Aorta (tissue), 5 donors: ENCODE data around the gene EFCAB12. TPM values are rescaled to one million over a fixed set of nuclear protein-coding genes. Genes with fewer than 3 reads are reported as not detected.
A peak's percentile ranks its signal among the peaks of the same experiment; 100 is the strongest.

ENCODE experiments used
- ATAC-seq: fragments of 200-7000 bp; cut with Tn5 transposase; one replicate; pipeline ENCODE4 v1.9.1; 2022; ENCODE audit warnings: moderate library complexity; ENCODE audit not compliant: low FRiP score
- DNase-seq, 2 donors: peaks; one replicate each; pipeline ENCODE4 v3.0.0-alpha.2; 2020
- H3K27ac ChIP-seq, 2 donors: one replicate each; pipeline ENCODE4 v1.5.1; 2013; ENCODE audit warnings: low read length in 2 of 2, mild to moderate bottlenecking in 2 of 2, moderate library complexity in 2 of 2, control low read depth in 1 of 2, inconsistent platforms in 1 of 2, low read depth in 1 of 2
- H3K27me3 ChIP-seq, 2 donors: one replicate each; pipeline ENCODE4 v1.6.1; 2013; ENCODE audit warnings: control low read depth in 1 of 2, low read length in 1 of 2, mild to moderate bottlenecking in 1 of 2, moderate library complexity in 1 of 2; ENCODE audit not compliant: insufficient read depth in 2 of 2, control insufficient read depth in 1 of 2
- H3K36me3 ChIP-seq, 2 donors: one replicate each; pipeline ENCODE4 v1.6.1; 2013; ENCODE audit warnings: control low read depth in 1 of 2, low read length in 1 of 2, mild to moderate bottlenecking in 1 of 2; ENCODE audit not compliant: insufficient read depth in 2 of 2, control insufficient read depth in 1 of 2
- H3K4me1 ChIP-seq, 2 donors: one replicate each; pipeline ENCODE4 v1.6.1; 2013; ENCODE audit warnings: low read length in 2 of 2, control low read depth in 1 of 2, mild to moderate bottlenecking in 1 of 2, moderate library complexity in 1 of 2; ENCODE audit not compliant: insufficient read depth in 2 of 2, control insufficient read depth in 1 of 2
- H3K4me3 ChIP-seq, 2 donors: one replicate each; pipeline ENCODE4 v1.5.1; 2013; ENCODE audit warnings: low read length in 2 of 2, control low read depth in 1 of 2, mild to moderate bottlenecking in 1 of 2
- H3K9me3 ChIP-seq: one replicate; pipeline ENCODE4 v1.6.1; 2013; ENCODE audit warnings: mild to moderate bottlenecking, low read length; ENCODE audit not compliant: control insufficient read depth
- WGBS, 2 donors: extraction: QIAGEN DNeasy Blood & Tissue Kit; methylation state at CpG; one replicate each; pipeline ENCODE4 v1.1.7; 2013; 5-methylcytosine and 5-hydroxymethylcytosine counted together
- intact Hi-C, 2 donors: fragments of 100-400 bp; cut with DNase I; formaldehyde crosslinking; loops; one replicate each; pipeline versions ENCODE4 v1.14.2 to v1.15.0; 2022
- long read RNA-seq, 2 donors: library from polyadenylated mRNA; unstranded; transcript quantifications; one replicate each; pipeline ENCODE4 v2.0.0, GENCODE V29; 2020 to 2021
- polyA plus RNA-seq, 2 donors: library from polyadenylated mRNA; stranded (reverse); fragments of 200-250 nt; gene quantifications; one replicate each; pipeline ENCODE4 v1.2.3, GENCODE V29; 2013
- total RNA-seq, 2 donors: library from RNA; stranded (reverse); fragmentation: NEBNext Ultra II Directional; extraction: Animal tissue kit (Norgen Biotek cat#: 25700); gene quantifications; one replicate each; pipeline ENCODE4 v1.2.1, GENCODE V29; 2021
- donor health status: healthy with polysubstance abuse.
- donor health status: Bipolar disorder and iron deficiency.
- donor health status: DM: no; HTN: no; CAD: no.
- donor health status: DM: no; HTN: no; CAD: no.
- donor health status: DM: yes; HTN: yes; CAD: no.

EFCAB12 gene
- under 1 TPM; 0.10 to 0.36 TPM for total RNA-seq
- under 1 TPM in 1 of 2 donors, not detected in 1; 0.25 TPM for polyA plus RNA-seq
- long read RNA-seq, donor 1, partial matches to known transcripts = 0 of 3 reads
- long read RNA-seq, donor 1, other reads (novel, unspliced or antisense) = 3 of 3 reads
- long read RNA-seq, donor 2 = 0 reads

GRCh38 chr3:129428376-129429079, at the start of gene EFCAB12:
Gene EFCAB12, minus strand, starts transcription at chr3:129428636. Its CDS starts 148 bp downstream, at chr3:129428488.
- H3K4me1 ChIP-seq = no peaks in the 10 kb centered on the region
- H3K4me3 ChIP-seq = no peak within 1 kb of the TSS
- no peak within 1 kb of the TSS for H3K27ac ChIP-seq
- ATAC-seq (peak; percentile 98), DNase-seq (peak; percentile 98 to 99)
- intact Hi-C loops = no loop called here
- H3K9me3 ChIP-seq = no peaks in the 10 kb centered on the region
- peaks cover 2 to 7% of the 10 kb centered on the region in 2 donors for H3K36me3 ChIP-seq
- no peaks in the 10 kb centered on the region for H3K27me3 ChIP-seq
- WGBS, 2 donors = 1% methylated on average over 42 of the region's 42 CpGs

GRCh38 chr3:129476586-129476985, 48.1 kb upstream of the EFCAB12 start:
- intact Hi-C loops = no loop called here
- H3K36me3 ChIP-seq = peaks cover 3 to 8% of the 10 kb centered on the region in 2 donors

GRCh38 chr3:129475863-129476262, 47.4 kb upstream of the EFCAB12 start:
- DNase-seq = no peak
- 97 to 98% methylated on average over 3 of the region's 3 CpGs for WGBS, 2 donors
- Histone ChIP-seq H3K9me3 (no peaks in the 10 kb centered on the region), H3K4me3 (no peak overlapping the region), H3K27me3 (no peaks in the 10 kb centered on the region), H3K27ac (no peak overlapping the region), H3K36me3 (peaks cover 3 to 10% of the 10 kb centered on the region in 2 donors), H3K4me1 (peaks cover 0 to 2% of the 10 kb centered on the region in 2 donors)
- intact Hi-C loops = no loop called here
- no peak for ATAC-seq

More at GRCh38 chr3:129476586-129476985, 48.1 kb upstream of the EFCAB12 start:
- Histone ChIP-seq H3K4me3 (no peak overlapping the region), H3K27ac (no peak overlapping the region), H3K27me3 (no peaks in the 10 kb centered on the region), H3K4me1 (no peaks in the 10 kb centered on the region), H3K9me3 (no peaks in the 10 kb centered on the region)
- 83 to 91% methylated on average over 6 of the region's 6 CpGs for WGBS, 2 donors
- DNase-seq (no peak), ATAC-seq (no peak)

- intact Hi-C loops = no loop called here
- ATAC-seq = no peak
- H3K4me1 ChIP-seq = peaks cover 0 to 2% of the 10 kb centered on the region in 2 donors
- 89 to 92% methylated on average over 10 of the region's 10 CpGs for WGBS, 2 donors
- H3K27me3 ChIP-seq = no peaks in the 10 kb centered on the region
- no peaks in the 10 kb centered on the region for H3K9me3 ChIP-seq
- no peak overlapping the region for H3K27ac ChIP-seq
- H3K36me3 ChIP-seq = peaks cover 3 to 10% of the 10 kb centered on the region in 2 donors
- DNase-seq = no peak
- H3K4me3 ChIP-seq = no peak overlapping the region
Observed at GRCh38 chr3:129474984-129475804, 46.8 kb upstream of the EFCAB12 start.

- H3K4me1 ChIP-seq = peaks cover 0 to 2% of the 10 kb centered on the region in 2 donors
- intact Hi-C loops = no loop called here
- no peak overlapping the region for H3K27ac ChIP-seq
- H3K4me3 ChIP-seq = no peak overlapping the region
- ATAC-seq (no peak), DNase-seq (no peak)
- H3K27me3 ChIP-seq = no peaks in the 10 kb centered on the region
- 79 to 81% methylated on average over 4 of the region's 4 CpGs for WGBS, 2 donors
- no peaks in the 10 kb centered on the region for H3K9me3 ChIP-seq
- peaks cover 3 to 9% of the 10 kb centered on the region in 2 donors for H3K36me3 ChIP-seq
Observed at GRCh38 chr3:129473769-129474152, 45.3 kb upstream of the EFCAB12 start.

- Histone ChIP-seq H3K36me3 (peaks cover 3 to 9% of the 10 kb centered on the region in 2 donors), H3K4me3 (no peak overlapping the region), H3K27ac (no peak overlapping the region), H3K4me1 (peaks cover 0 to 2% of the 10 kb centered on the region in 2 donors), H3K27me3 (no peaks in the 10 kb centered on the region), H3K9me3 (no peaks in the 10 kb centered on the region)
- intact Hi-C loops = no loop called here
- WGBS, 2 donors = 73 to 79% methylated on average over 4 of the region's 4 CpGs
- no peak for DNase-seq
- ATAC-seq = no peak
Observed at GRCh38 chr3:129473067-129473768, 44.8 kb upstream of the EFCAB12 start.

- 96% methylated on average over 2 of the region's 2 CpGs for WGBS, 2 donors
- peaks cover 0 to 4% of the 10 kb centered on the region in 2 donors for H3K36me3 ChIP-seq
- DNase-seq (no peak), ATAC-seq (no peak)
- no peaks in the 10 kb centered on the region for H3K27me3 ChIP-seq
- H3K4me3 ChIP-seq = no peak overlapping the region
- no peaks in the 10 kb centered on the region for H3K9me3 ChIP-seq
- intact Hi-C loops = no loop called here
- H3K27ac ChIP-seq = no peak overlapping the region
- peaks cover 0 to 2% of the 10 kb centered on the region in 2 donors for H3K4me1 ChIP-seq
Observed at GRCh38 chr3:129470861-129471260, 42.4 kb upstream of the EFCAB12 start.

- no peak for DNase-seq
- peaks cover 0 to 2% of the 10 kb centered on the region in 2 donors for H3K4me1 ChIP-seq
- H3K9me3 ChIP-seq = no peaks in the 10 kb centered on the region
- intact Hi-C loops = no loop called here
- H3K27ac ChIP-seq = no peak overlapping the region
- H3K27me3 ChIP-seq = no peaks in the 10 kb centered on the region
- peaks cover 0 to 3% of the 10 kb centered on the region in 2 donors for H3K36me3 ChIP-seq
- 75 to 84% methylated on average over 2 of the region's 2 CpGs for WGBS, 2 donors
- H3K4me3 ChIP-seq = no peak overlapping the region
- ATAC-seq = no peak
Observed at GRCh38 chr3:129469026-129469425, 40.6 kb upstream of the EFCAB12 start.
